ENCODE measurements around the gene CPSF6.
A peak's percentile ranks its signal among the peaks of the same experiment; 100 is the strongest.

Gene CPSF6

GRCh38 chr12:69243099-69244084 lies 4.0 kb downstream of the CPSF6 start:
- no peak overlapping the region for H3K4me3 ChIP-seq (ENCODE audit: low read length)
- no peak for TF ChIP-seq CTCF (IDR thresholded peaks at IDR 0.05; ENCODE audit: insufficient read depth, low read depth, low read length, missing control alignments)
- no peak for DNase-seq (ENCODE audit: low read depth)

- no peak overlapping the region for H3K4me3 ChIP-seq (ENCODE audit: low read length)
- no peak for DNase-seq (ENCODE audit: low read depth)
- no peak for TF ChIP-seq CTCF (IDR thresholded peaks at IDR 0.05; ENCODE audit: insufficient read depth, low read depth, low read length, missing control alignments)
Measured at GRCh38 chr12:69247268-69248018, 8.1 kb downstream of the CPSF6 start.

- DNase-seq (ENCODE audit: low read depth), result no peak
- no peak for TF ChIP-seq CTCF (IDR thresholded peaks at IDR 0.05; ENCODE audit: insufficient read depth, low read depth, low read length, missing control alignments)
- H3K4me3 ChIP-seq (ENCODE audit: low read length), result no peak overlapping the region
Measured at GRCh38 chr12:69252033-69252432, 12.7 kb downstream of the CPSF6 start.

GRCh38 chr12:69254046-69254445 lies 14.7 kb downstream of the CPSF6 start:
- DNase-seq (ENCODE audit: low read depth), result peak; percentile 60
- peak; percentile 56 for TF ChIP-seq CTCF (IDR thresholded peaks at IDR 0.05; ENCODE audit: insufficient read depth, low read depth, low read length, missing control alignments)
- no peak overlapping the region for H3K4me3 ChIP-seq (ENCODE audit: low read length)

- no peak for TF ChIP-seq CTCF (IDR thresholded peaks at IDR 0.05; ENCODE audit: insufficient read depth, low read depth, low read length, missing control alignments)
- DNase-seq (ENCODE audit: low read depth), result peak; percentile 30
- H3K4me3 ChIP-seq (ENCODE audit: low read length), result no peak overlapping the region
Measured at GRCh38 chr12:69254862-69255261, 15.5 kb downstream of the CPSF6 start.

- no peak overlapping the region for H3K4me3 ChIP-seq (ENCODE audit: low read length)
- TF ChIP-seq CTCF (IDR thresholded peaks at IDR 0.05; ENCODE audit: insufficient read depth, low read depth, low read length, missing control alignments), result no peak
- DNase-seq (ENCODE audit: low read depth), result no peak
Measured at GRCh38 chr12:69258655-69259054, 19.3 kb downstream of the CPSF6 start.
